Endothelial cell of umbilical vein (primary cell): Measurements from ENCODE around the gene AGAP3. TPM values are rescaled to one million over a fixed set of nuclear protein-coding genes. Genes with fewer than 3 reads are reported as not detected.

Source experiments
- BruUV-seq: library from RNA; stranded (reverse); fragments of 400-500 nt; replicated peaks from 2 replicates; lab custom pipeline; 2021; lab: Mats Ljungman, UMichigan
- CTCF ChIA-PET: fragments of 300-600, 350-600 bp; sonication (Branson Sonifier 250); formaldehyde crosslinking; loops from one replicate; lab custom pipeline; 2021; ENCODE audit warnings: antibody characterized with exemption, inconsistent platforms; lab: Charles Lee
- POLR2A ChIA-PET: fragments of 300-600, 350-600 bp; sonication (Branson Sonifier 250); formaldehyde crosslinking; loops from one replicate; lab custom pipeline; 2021; ENCODE audit warnings: antibody characterized with exemption, inconsistent platforms; lab: Charles Lee
- DNase-seq: peaks from one replicate; pipeline ENCODE4 v3.0.0-alpha.2; 2011; ENCODE audit warnings: low read depth, low spot score
- FAIRE-seq: peaks from 2 replicates; lab custom pipeline; 2011; peaks lifted over from hg19 to GRCh38; lab: Jason Lieb, UNC
- H2AFZ ChIP-seq: 2 replicates; pipeline ENCODE4 v1.6.0; 2012; ENCODE audit warnings: low read depth, low read length, control low read depth, inconsistent platforms
- H3K27ac ChIP-seq: 2 replicates; pipeline ENCODE4 v1.5.1; 2011; ENCODE audit warnings: low read depth, mild to moderate bottlenecking, control low read depth, low read length, moderate library complexity; ENCODE audit not compliant: insufficient read depth
- H3K27me3 ChIP-seq, 2 experiments: 2 replicates each; pipeline versions ENCODE4 v1.6.0 to v1.6.1; 2011; ENCODE audit warnings: low read length in 2 of 2, mixed read lengths in 1 of 2; ENCODE audit not compliant: control insufficient read depth in 2 of 2, insufficient read depth in 2 of 2
- H3K36me3 ChIP-seq, 2 experiments: 2 replicates in 1 of 2; 3 replicates in 1 of 2; pipeline ENCODE4 v1.5.1; 2011; ENCODE audit warnings: low read length in 2 of 2, mild to moderate bottlenecking in 1 of 2, moderate library complexity in 1 of 2; ENCODE audit not compliant: control insufficient read depth in 2 of 2, insufficient read depth in 2 of 2; ENCODE audit errors: extremely low read depth in 1 of 2
- H3K4me1 ChIP-seq: 3 replicates; pipeline ENCODE4 v1.5.1; 2011; ENCODE audit warnings: mild to moderate bottlenecking, low read length; ENCODE audit not compliant: control insufficient read depth, insufficient read depth; ENCODE audit errors: extremely low read depth
- H3K4me2 ChIP-seq: 2 replicates; pipeline ENCODE4 v1.6.1; 2011; ENCODE audit warnings: low read length, control low read depth, mixed read lengths; ENCODE audit not compliant: insufficient read depth
- H3K4me3 ChIP-seq, 3 experiments: fragments of 200-600 bp in 1 of 3; sonication (generic), shearing (Covaris generic) in 1 of 3; replicated peaks in 1 of 3; 2 replicates each; pipeline ENCODE4 v1.5.1; 2011 to 2016; ENCODE audit warnings: control low read depth in 3 of 3, low read length in 3 of 3, mild to moderate bottlenecking in 2 of 3, inconsistent platforms in 1 of 3, low read depth in 1 of 3, moderate library complexity in 1 of 3; ENCODE audit not compliant: insufficient read depth in 1 of 3
- H3K79me2 ChIP-seq: 2 replicates; pipeline ENCODE4 v1.6.0; 2012; ENCODE audit warnings: low read length, inconsistent platforms; ENCODE audit not compliant: control insufficient read depth, insufficient read depth
- H3K9ac ChIP-seq: replicated peaks from 2 replicates; pipeline ENCODE3; 2011; ENCODE audit warnings: low read length, control low read depth; ENCODE audit not compliant: insufficient read depth; ENCODE audit errors: extremely low read depth
- H3K9me1 ChIP-seq: replicated peaks from 3 replicates; pipeline ENCODE4 v1.6.0; 2011; ENCODE audit warnings: mild to moderate bottlenecking, low read length; ENCODE audit not compliant: control insufficient read depth, insufficient read depth; ENCODE audit errors: extremely low read depth
- H3K9me3 ChIP-seq: replicated peaks from 2 replicates; pipeline ENCODE4 v1.5.1; 2012; ENCODE audit warnings: low read length, inconsistent platforms; ENCODE audit not compliant: control insufficient read depth, insufficient read depth
- H4K20me1 ChIP-seq: replicated peaks from 2 replicates; pipeline ENCODE3; 2011; ENCODE audit warnings: mild to moderate bottlenecking, low read length; ENCODE audit not compliant: control insufficient read depth, insufficient read depth; ENCODE audit errors: extremely low read depth
- EZH2 ChIP-seq: IDR thresholded peaks from 2 replicates; pipeline ENCODE4 v1.6.1; 2012; ENCODE audit warnings: borderline replicate concordance, low read depth, mild to moderate bottlenecking, moderate library complexity, low read length, inconsistent platforms; ENCODE audit not compliant: severe bottlenecking
- FOS ChIP-seq: IDR thresholded peaks from 2 replicates; pipeline ENCODE4 v1.6.1; 2011; ENCODE audit warnings: mild to moderate bottlenecking, low read length, moderate library complexity, borderline replicate concordance; ENCODE audit not compliant: insufficient read depth
- GATA2 ChIP-seq: IDR thresholded peaks from 2 replicates; pipeline ENCODE4 v1.7.0; 2011; ENCODE audit warnings: low read depth, mild to moderate bottlenecking, moderate library complexity, mixed read lengths, low read length; ENCODE audit not compliant: insufficient read length, insufficient read depth
- JUN ChIP-seq: IDR thresholded peaks from 2 replicates; pipeline ENCODE4 v1.6.1; 2011; ENCODE audit warnings: borderline replicate concordance, low read depth; ENCODE audit not compliant: insufficient read length, insufficient read depth
- MYC ChIP-seq: IDR thresholded peaks from one replicate; pipeline ENCODE4 v1.6.1; 2011; ENCODE audit warnings: mild to moderate bottlenecking, low read depth, low read length
- POLR2A ChIP-seq: IDR thresholded peaks from 2 replicates; pipeline ENCODE4 v1.6.1; 2012; ENCODE audit warnings: low read depth, mild to moderate bottlenecking, control low read depth, low read length
- POLR2AphosphoS5 ChIP-seq: IDR thresholded peaks from 2 replicates; pipeline ENCODE4 v1.6.1; 2012; ENCODE audit warnings: low read depth, mild to moderate bottlenecking, control low read depth, low read length, moderate library complexity; ENCODE audit not compliant: insufficient read depth
- dilution Hi-C: fragments of 300-500 bp; cut with MboI; formaldehyde crosslinking; loops from one replicate; pipeline ENCODE4 v1.15.0; 2019; ENCODE audit warnings: low sequenced_read_pairs; ENCODE audit not compliant: extremely low pct_ligation_motif_present
- intact Hi-C: fragments of 100-400 bp; cut with micrococcal nuclease; formaldehyde crosslinking; loops from one replicate; pipeline ENCODE4 v1.10.0; 2022
- polyA plus RNA-seq, 4 experiments: library from polyadenylated mRNA; depleted of rRNA in 3 of 4; stranded (reverse) in 3 of 4; unstranded in 1 of 4; fragments of >200 nt; gene quantifications; 2 replicates each; pipeline versions ENCODE4 v1.2.1 to v1.2.3, GENCODE V29; 2011 to 2012; ENCODE audit warnings: missing spikeins in 1 of 4
- total RNA-seq: library from RNA; stranded (reverse); gene quantifications from 2 replicates; pipeline ENCODE4 v1.2.3, GENCODE V29; 2021
- TF ChIP-seq, protein P1 (sequence below), 2 donors: IDR thresholded peaks; 1 replicate in 1 of 2; 2 replicates in 1 of 2; pipeline ENCODE4 v1.5.1; 2011; ENCODE audit warnings: low read length in 2 of 2, mild to moderate bottlenecking in 2 of 2, moderate library complexity in 2 of 2, control low read depth in 1 of 2, inconsistent platforms in 1 of 2, low read depth in 1 of 2; ENCODE audit not compliant: insufficient read depth in 1 of 2; ENCODE audit errors: extremely low read depth in 1 of 2
- TF ChIP-seq, protein P2 (sequence below): IDR thresholded peaks from 2 replicates; pipeline ENCODE4 v1.6.1; 2011; ENCODE audit not compliant: insufficient read depth, insufficient read length

The AGAP3 gene
- total and polyA plus RNA-seq, 2 donors (not counting 3 experiments of a cell fraction or from before 2014, with no cell fraction given): 171 to 174 TPM

DNA sequence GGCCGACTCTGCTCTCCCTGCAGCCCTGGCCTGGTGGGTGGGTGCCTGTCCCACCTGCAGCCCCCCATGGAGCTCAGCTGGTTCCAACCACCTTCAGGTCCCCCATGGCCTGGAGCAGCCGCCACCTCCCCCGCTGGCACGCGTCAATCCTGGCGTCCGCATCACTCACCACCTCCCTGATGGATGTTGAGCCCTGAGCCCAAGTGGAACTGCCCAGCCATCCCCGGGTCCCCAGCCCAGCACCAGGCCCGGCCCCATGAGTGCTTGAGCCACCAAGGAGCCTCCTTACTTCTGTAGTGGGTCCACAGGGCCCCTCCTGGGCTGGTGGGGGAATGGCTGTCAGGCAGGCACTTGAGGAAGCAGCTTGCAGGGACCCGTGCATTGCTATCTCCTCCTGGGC lies 14.6 kb downstream of the AGAP3 start:
- no peak for FAIRE-seq
- Histone ChIP-seq H3K27ac (no peak overlapping the region), H3K9ac (no peak overlapping the region), H2AFZ (no peak overlapping the region), H3K9me3 (no peaks in the 10 kb centered on the region), H3K36me3 (peaks cover 0 to 2% of the 10 kb centered on the region in 2 experiments), H3K9me1 (no peaks in the 10 kb centered on the region), H3K4me1 (peaks cover 17% of the 10 kb centered on the region), H3K27me3 (no peaks in the 10 kb centered on the region), H3K4me3 (no peak overlapping the region), H3K79me2 (peaks cover 85% of the 10 kb centered on the region), H4K20me1 (no peaks in the 10 kb centered on the region), H3K4me2 (no peak overlapping the region)
- no peak for TF ChIP-seq POLR2AphosphoS5
- TF ChIP-seq GATA2: no peak
- TF ChIP-seq FOS: no peak
- no peak for TF ChIP-seq JUN
- TF ChIP-seq MYC: no peak
- TF ChIP-seq, protein P1, sequence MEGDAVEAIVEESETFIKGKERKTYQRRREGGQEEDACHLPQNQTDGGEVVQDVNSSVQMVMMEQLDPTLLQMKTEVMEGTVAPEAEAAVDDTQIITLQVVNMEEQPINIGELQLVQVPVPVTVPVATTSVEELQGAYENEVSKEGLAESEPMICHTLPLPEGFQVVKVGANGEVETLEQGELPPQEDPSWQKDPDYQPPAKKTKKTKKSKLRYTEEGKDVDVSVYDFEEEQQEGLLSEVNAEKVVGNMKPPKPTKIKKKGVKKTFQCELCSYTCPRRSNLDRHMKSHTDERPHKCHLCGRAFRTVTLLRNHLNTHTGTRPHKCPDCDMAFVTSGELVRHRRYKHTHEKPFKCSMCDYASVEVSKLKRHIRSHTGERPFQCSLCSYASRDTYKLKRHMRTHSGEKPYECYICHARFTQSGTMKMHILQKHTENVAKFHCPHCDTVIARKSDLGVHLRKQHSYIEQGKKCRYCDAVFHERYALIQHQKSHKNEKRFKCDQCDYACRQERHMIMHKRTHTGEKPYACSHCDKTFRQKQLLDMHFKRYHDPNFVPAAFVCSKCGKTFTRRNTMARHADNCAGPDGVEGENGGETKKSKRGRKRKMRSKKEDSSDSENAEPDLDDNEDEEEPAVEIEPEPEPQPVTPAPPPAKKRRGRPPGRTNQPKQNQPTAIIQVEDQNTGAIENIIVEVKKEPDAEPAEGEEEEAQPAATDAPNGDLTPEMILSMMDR (IDR thresholded peaks at IDR 0.05; ENCODE audit: extremely low read depth in 1 of 2, insufficient read depth in 1 of 2, low read depth in 1 of 2, low read length in 2 of 2): no peak
- TF ChIP-seq, protein P2, sequence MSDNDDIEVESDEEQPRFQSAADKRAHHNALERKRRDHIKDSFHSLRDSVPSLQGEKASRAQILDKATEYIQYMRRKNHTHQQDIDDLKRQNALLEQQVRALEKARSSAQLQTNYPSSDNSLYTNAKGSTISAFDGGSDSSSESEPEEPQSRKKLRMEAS: no peak
- TF ChIP-seq POLR2A: no peak
- no peak for TF ChIP-seq EZH2
- intact Hi-C loops (no loop called here), dilution Hi-C loops (no loop called here)
- DNase-seq: no peak
- no TSS peak for BruUV-seq
- POLR2A ChIA-PET: no interaction called here
- CTCF ChIA-PET: interaction anchor here (1.4 kb wide), 1 partner anchor 10 kb away, joined by 3 read pairs; no protein-coding TSS in a partner anchor
